Caco-2 (cell line): ENCODE measurements around the gene RAD51B. TPM values are rescaled to one million over a fixed set of nuclear protein-coding genes. Genes with fewer than 3 reads are reported as not detected.

Experiments
- BruUV-seq: library from RNA; stranded (reverse); fragments of 400-500 nt; replicated peaks from 2 replicates; lab custom pipeline; 2021; lab: Mats Ljungman, UMichigan
- CTCF ChIA-PET: fragments of 300-600 bp; sonication (Branson Sonifier 250); formaldehyde crosslinking; loops from one replicate; lab custom pipeline; 2022; ENCODE audit warnings: antibody characterized with exemption; lab: Charles Lee
- POLR2A ChIA-PET: fragments of 300-600 bp; sonication (Branson Sonifier 250); formaldehyde crosslinking; loops from one replicate; lab custom pipeline; 2022; ENCODE audit warnings: antibody characterized with exemption; lab: Charles Lee
- DNase-seq, 2 experiments: peaks; one replicate each; pipeline versions ENCODE4 v3.0.0 to v3.0.0-alpha.2; 2020 to 2022
- H3K27me3 ChIP-seq: replicated peaks from 2 replicates; pipeline ENCODE4 v1.6.0; 2011; ENCODE audit warnings: low read length; ENCODE audit not compliant: control insufficient read depth, insufficient read depth
- H3K36me3 ChIP-seq: 2 replicates; pipeline ENCODE4 v1.5.1; 2011; ENCODE audit warnings: low read length; ENCODE audit not compliant: control insufficient read depth, insufficient read depth
- H3K4me1 ChIP-seq: fragments of 250-450 bp; sonication (Bioruptor Pico); 2 replicates; pipeline ENCODE4 v1.5.1; 2020; ENCODE audit warnings: mild to moderate bottlenecking
- H3K4me3 ChIP-seq: 2 replicates; pipeline ENCODE4 v1.5.1; 2011; ENCODE audit warnings: low read depth, mild to moderate bottlenecking, control low read depth, low read length
- H3K9me3 ChIP-seq: fragments of 250-450 bp; sonication (Bioruptor Pico); 2 replicates; pipeline ENCODE4 v1.5.1; 2020; ENCODE audit warnings: mild to moderate bottlenecking, moderate library complexity
- H3K27ac Mint-ChIP-seq: one replicate; pipeline ENCODE4 v1.8.0; 2022; ENCODE audit warnings: mixed read lengths; ENCODE audit not compliant: unreplicated experiment
- H3K27me3 Mint-ChIP-seq: one replicate; pipeline ENCODE4 v1.8.0; 2022; ENCODE audit warnings: mixed read lengths; ENCODE audit not compliant: insufficient read depth, unreplicated experiment
- H3K36me3 Mint-ChIP-seq: one replicate; pipeline ENCODE4 v1.8.0; 2022; ENCODE audit warnings: mild to moderate bottlenecking, mixed read lengths; ENCODE audit not compliant: insufficient read depth, unreplicated experiment
- H3K4me1 Mint-ChIP-seq: one replicate; pipeline ENCODE4 v1.8.0; 2022; ENCODE audit warnings: low read depth, mixed read lengths; ENCODE audit not compliant: unreplicated experiment
- H3K4me3 Mint-ChIP-seq: one replicate; pipeline ENCODE4 v1.8.0; 2022; ENCODE audit warnings: mild to moderate bottlenecking, moderate library complexity, mixed read lengths; ENCODE audit not compliant: unreplicated experiment
- H3K9me3 Mint-ChIP-seq: one replicate; pipeline ENCODE4 v1.8.0; 2022; ENCODE audit warnings: mixed read lengths; ENCODE audit not compliant: unreplicated experiment
- CTCF ChIP-seq, 2 experiments: fragments of 200-600 bp in 1 of 2; IDR thresholded peaks; 1 replicate in 1 of 2; 2 replicates in 1 of 2; pipeline versions ENCODE4 v1.5.1 to v1.8.0; 2011 to 2022; ENCODE audit warnings: antibody characterized with exemption in 1 of 2, control low read depth in 1 of 2, inconsistent platforms in 1 of 2, low read depth in 1 of 2, low read length in 1 of 2, mild to moderate bottlenecking in 1 of 2, moderate library complexity in 1 of 2; ENCODE audit not compliant: insufficient read depth in 1 of 2, severe bottlenecking in 1 of 2, unreplicated experiment in 1 of 2
- intact Hi-C: fragments of 100-400 bp; cut with micrococcal nuclease; formaldehyde crosslinking; loops from one replicate; pipeline ENCODE4 v1.10.0; 2022; ENCODE audit not compliant: unreplicated experiment
- total RNA-seq: library from RNA; stranded (reverse); gene quantifications from 2 replicates; pipeline ENCODE4 v1.2.3, GENCODE V29; 2022

RAD51B gene
- total RNA-seq, 1 experiment from 2014 or later, result 16.7 TPM

GRCh38 chr14:68158640-68159039 lies 339.1 kb downstream of the RAD51B start:
- no peak overlapping the region for H3K4me3 ChIP-seq
- POLR2A ChIA-PET, result no interaction called here
- Mint-ChIP-seq H3K4me3 (no peak overlapping the region), H3K27ac (no peak overlapping the region), H3K27me3 (no peaks in the 10 kb centered on the region), H3K9me3 (peaks cover 6% of the 10 kb centered on the region), H3K36me3 (no peaks in the 10 kb centered on the region), H3K4me1 (peaks cover 11% of the 10 kb centered on the region)
- intact Hi-C loops, result no loop called here
- H3K36me3 ChIP-seq, result no peaks in the 10 kb centered on the region
- H3K27me3 ChIP-seq, result no peaks in the 10 kb centered on the region
- no peak for DNase-seq
- BruUV-seq, result no TSS peak
- H3K4me1 ChIP-seq, result peaks cover 7% of the 10 kb centered on the region
- no peak for TF ChIP-seq CTCF (IDR thresholded peaks at IDR 0.05; ENCODE audit: insufficient read depth in 1 of 2, low read depth in 1 of 2, low read length in 1 of 2, severe bottlenecking in 1 of 2, unreplicated experiment in 1 of 2)
- CTCF ChIA-PET, result no interaction called here
- no peaks in the 10 kb centered on the region for H3K9me3 ChIP-seq

GRCh38 chr14:68159701-68160633 lies 340.4 kb downstream of the RAD51B start:
- intact Hi-C loops, result no loop called here
- no peak overlapping the region for H3K4me3 ChIP-seq

More at GRCh38 chr14:68159701-68160633, 340.4 kb downstream of the RAD51B start:
- BruUV-seq, result no TSS peak
- TF ChIP-seq CTCF (IDR thresholded peaks at IDR 0.05; ENCODE audit: insufficient read depth in 1 of 2, low read depth in 1 of 2, low read length in 1 of 2, severe bottlenecking in 1 of 2, unreplicated experiment in 1 of 2), result no peak
- Histone ChIP-seq H3K36me3 (no peaks in the 10 kb centered on the region), H3K27me3 (no peaks in the 10 kb centered on the region), H3K9me3 (no peaks in the 10 kb centered on the region), H3K4me1 (peaks cover 21% of the 10 kb centered on the region)
- no peaks in the 10 kb centered on the region for H3K9me3 Mint-ChIP-seq
- H3K27ac Mint-ChIP-seq, result no peak overlapping the region
- H3K4me1 Mint-ChIP-seq, result peaks cover 21% of the 10 kb centered on the region
- no peaks in the 10 kb centered on the region for H3K36me3 Mint-ChIP-seq
- H3K27me3 Mint-ChIP-seq, result no peaks in the 10 kb centered on the region
- ChIA-PET POLR2A (no interaction called here), CTCF (no interaction called here)
- no peak for DNase-seq
- no peak overlapping the region for H3K4me3 Mint-ChIP-seq
